HFFc6 (cell line): ENCODE measurements around the gene SHFL. TPM values are rescaled to one million over a fixed set of nuclear protein-coding genes. Genes with fewer than 3 reads are reported as not detected.

Experiments used
- DNase-seq: peaks from one replicate; pipeline ENCODE4 v3.0.0-alpha.2; 2018
- H3K27ac Mint-ChIP-seq: 2 replicates; pipeline ENCODE4 v1.8.0; 2020; ENCODE audit warnings: mild to moderate bottlenecking, mixed read lengths
- H3K27me3 Mint-ChIP-seq: 2 replicates; pipeline ENCODE4 v1.8.0; 2021; ENCODE audit warnings: mild to moderate bottlenecking, moderate library complexity, mixed read lengths; ENCODE audit not compliant: insufficient read depth
- H3K36me3 Mint-ChIP-seq: 2 replicates; pipeline ENCODE4 v1.8.0; 2021; ENCODE audit warnings: low read depth, mixed read lengths
- H3K4me1 Mint-ChIP-seq: 2 replicates; pipeline ENCODE4 v1.8.0; 2020; ENCODE audit warnings: low read depth, mixed read lengths
- H3K4me3 Mint-ChIP-seq: 2 replicates; pipeline ENCODE4 v1.8.0; 2020; ENCODE audit warnings: mild to moderate bottlenecking, moderate library complexity, mixed read lengths
- H3K9me3 Mint-ChIP-seq: 2 replicates; pipeline ENCODE4 v1.8.0; 2020; ENCODE audit warnings: mild to moderate bottlenecking, mixed read lengths
- total RNA-seq, 6 experiments: library from RNA; stranded (reverse); fragmentation: NEBNext Ultra II Directional; extraction: Animal tissue kit (Norgen Biotek cat#: 25700); gene quantifications; 2 replicates in 1 of 6; 3 replicates in 5 of 6; pipeline ENCODE4 v1.2.3, GENCODE V29; 2021
- TF ChIP-seq, protein P1 (sequence below): fragments of 200-600 bp; sonication (generic); IDR thresholded peaks from 2 replicates; pipeline ENCODE4 v1.5.0; 2021; ENCODE audit warnings: antibody characterized with exemption, mild to moderate bottlenecking

SHFL gene
- total RNA-seq, 6 experiments from 2014 or later = 16.9 to 26.2 (median 21.1) TPM

GRCh38 chr19:10116866-10117616 is 30.9 kb downstream of the SHFL start:
- peaks cover 29% of the 10 kb centered on the region for H3K4me1 Mint-ChIP-seq
- no peak overlapping the region; the same call in 1 of the 2 replicates for H3K4me3 Mint-ChIP-seq
- H3K27me3 Mint-ChIP-seq = peaks cover 27% of the 10 kb centered on the region
- TF ChIP-seq, protein P1, sequence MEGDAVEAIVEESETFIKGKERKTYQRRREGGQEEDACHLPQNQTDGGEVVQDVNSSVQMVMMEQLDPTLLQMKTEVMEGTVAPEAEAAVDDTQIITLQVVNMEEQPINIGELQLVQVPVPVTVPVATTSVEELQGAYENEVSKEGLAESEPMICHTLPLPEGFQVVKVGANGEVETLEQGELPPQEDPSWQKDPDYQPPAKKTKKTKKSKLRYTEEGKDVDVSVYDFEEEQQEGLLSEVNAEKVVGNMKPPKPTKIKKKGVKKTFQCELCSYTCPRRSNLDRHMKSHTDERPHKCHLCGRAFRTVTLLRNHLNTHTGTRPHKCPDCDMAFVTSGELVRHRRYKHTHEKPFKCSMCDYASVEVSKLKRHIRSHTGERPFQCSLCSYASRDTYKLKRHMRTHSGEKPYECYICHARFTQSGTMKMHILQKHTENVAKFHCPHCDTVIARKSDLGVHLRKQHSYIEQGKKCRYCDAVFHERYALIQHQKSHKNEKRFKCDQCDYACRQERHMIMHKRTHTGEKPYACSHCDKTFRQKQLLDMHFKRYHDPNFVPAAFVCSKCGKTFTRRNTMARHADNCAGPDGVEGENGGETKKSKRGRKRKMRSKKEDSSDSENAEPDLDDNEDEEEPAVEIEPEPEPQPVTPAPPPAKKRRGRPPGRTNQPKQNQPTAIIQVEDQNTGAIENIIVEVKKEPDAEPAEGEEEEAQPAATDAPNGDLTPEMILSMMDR = no peak
- H3K36me3 Mint-ChIP-seq = peaks cover 13% of the 10 kb centered on the region
- no peak overlapping the region for H3K27ac Mint-ChIP-seq
- no peaks in the 10 kb centered on the region for H3K9me3 Mint-ChIP-seq
- no peak for DNase-seq

GRCh38 chr19:10118960-10119359 is 32.8 kb downstream of the SHFL start:
- Mint-ChIP-seq H3K36me3 (peaks cover 13% of the 10 kb centered on the region), H3K27ac (peak overlapping the region; percentile 94), H3K27me3 (peaks cover 23% of the 10 kb centered on the region), H3K4me3 (peak overlapping the region; percentile 98), H3K9me3 (no peaks in the 10 kb centered on the region), H3K4me1 (peaks cover 24% of the 10 kb centered on the region)
- TF ChIP-seq, protein P1 = no peak
- DNase-seq = no peak

- DNase-seq = peak; percentile 97
- peaks cover 13% of the 10 kb centered on the region for H3K27me3 Mint-ChIP-seq
- H3K36me3 Mint-ChIP-seq = peaks cover 18% of the 10 kb centered on the region
- H3K4me3 Mint-ChIP-seq = peak overlapping the region; percentile 84
- peak overlapping the region; percentile 88 for H3K27ac Mint-ChIP-seq
- peaks cover 24% of the 10 kb centered on the region for H3K4me1 Mint-ChIP-seq
- no peaks in the 10 kb centered on the region for H3K9me3 Mint-ChIP-seq
- TF ChIP-seq, protein P1 = no peak
Measured at GRCh38 chr19:10120538-10121189, 34.5 kb downstream of the SHFL start.

GRCh38 chr19:10122045-10122444 is 35.9 kb downstream of the SHFL start:
- H3K4me3 Mint-ChIP-seq = peak overlapping the region; percentile 43
- peak; percentile 66 for DNase-seq
- TF ChIP-seq, protein P1 = no peak
- H3K27me3 Mint-ChIP-seq = peaks cover 10% of the 10 kb centered on the region
- H3K4me1 Mint-ChIP-seq = peaks cover 24% of the 10 kb centered on the region
- peak overlapping the region; percentile 81 for H3K27ac Mint-ChIP-seq
- H3K36me3 Mint-ChIP-seq = peaks cover 11% of the 10 kb centered on the region
- no peaks in the 10 kb centered on the region for H3K9me3 Mint-ChIP-seq

- Mint-ChIP-seq H3K27me3 (peaks cover 10% of the 10 kb centered on the region), H3K4me1 (peaks cover 19% of the 10 kb centered on the region), H3K9me3 (no peaks in the 10 kb centered on the region), H3K27ac (no peak overlapping the region), H3K36me3 (peaks cover 5% of the 10 kb centered on the region), H3K4me3 (no peak overlapping the region)
- DNase-seq = no peak
- TF ChIP-seq, protein P1 = no peak
Measured at GRCh38 chr19:10124429-10124828, 38.3 kb downstream of the SHFL start.
